GM19328 (cell line): ENCODE data around the gene PYHIN1.

Experiments
- ATAC-seq: cut with Tn5 transposase; IDR thresholded peaks from one replicate; pipeline ENCODE4 v1.9.1; 2021; ENCODE audit warnings: mild to moderate bottlenecking, moderate library complexity; ENCODE audit not compliant: unreplicated experiment

The PYHIN1 gene

GRCh38 chr1:159011751-159012150 lies 80.4 kb downstream of the PYHIN1 start:
- ATAC-seq: no peak

GRCh38 chr1:159012495-159012894 lies 81.1 kb downstream of the PYHIN1 start:
- ATAC-seq: no peak

GRCh38 chr1:159014003-159014571 lies 82.7 kb downstream of the PYHIN1 start:
- ATAC-seq: no peak

GRCh38 chr1:159014851-159015250 lies 83.5 kb downstream of the PYHIN1 start:
- no peak for ATAC-seq

GRCh38 chr1:159015440-159015909 lies 84.1 kb downstream of the PYHIN1 start:
- peak; percentile 97 for ATAC-seq

- no peak for ATAC-seq
These were observed 92.4 kb downstream of the PYHIN1 start for GRCh38 chr1:159023723-159024122.

- no peak for ATAC-seq
These were observed 93.7 kb downstream of the PYHIN1 start for GRCh38 chr1:159025043-159025442.
